Stomach smooth muscle (tissue), 2 donors: Measurements from ENCODE around the gene EYS.

Experiments
- H3K27ac ChIP-seq: one replicate; pipeline ENCODE4 v1.7.0; 2013; ENCODE audit warnings: mild to moderate bottlenecking, low read length, inconsistent platforms
- H3K27me3 ChIP-seq, 2 donors: one replicate each; pipeline ENCODE4 v1.7.0; 2013; ENCODE audit warnings: low read length in 2 of 2; ENCODE audit not compliant: insufficient read depth in 2 of 2, control insufficient read depth in 1 of 2
- H3K36me3 ChIP-seq, 2 donors: one replicate each; pipeline ENCODE4 v1.7.0; 2013; ENCODE audit warnings: low read length in 2 of 2; ENCODE audit not compliant: control insufficient read depth in 2 of 2, insufficient read depth in 2 of 2
- H3K4me1 ChIP-seq: one replicate; pipeline ENCODE4 v1.7.0; 2013; ENCODE audit warnings: low read length; ENCODE audit not compliant: control insufficient read depth, insufficient read depth
- H3K4me3 ChIP-seq, 2 donors: one replicate each; pipeline ENCODE4 v1.7.0; 2013; ENCODE audit warnings: low read length in 2 of 2
- H3K9ac ChIP-seq, 2 donors: one replicate each; pipeline ENCODE4 v1.7.0; 2013; ENCODE audit warnings: low read length in 2 of 2, mild to moderate bottlenecking in 1 of 2
- H3K9me3 ChIP-seq, 2 donors: one replicate each; pipeline ENCODE4 v1.7.0; 2013; ENCODE audit warnings: low read length in 2 of 2; ENCODE audit not compliant: control insufficient read depth in 2 of 2
- donor health status: healthy.
- donor health status: Pancreatic carcinoma.

EYS gene

GRCh38 chr6:64990652-64991304 is 716.2 kb downstream of the EYS start:
- H3K27ac ChIP-seq, result no peak overlapping the region
- no peaks in the 10 kb centered on the region for H3K36me3 ChIP-seq
- H3K9me3 ChIP-seq, result no peaks in the 10 kb centered on the region
- no peak overlapping the region for H3K4me3 ChIP-seq
- no peaks in the 10 kb centered on the region for H3K27me3 ChIP-seq
- H3K9ac ChIP-seq, result no peak overlapping the region
- H3K4me1 ChIP-seq, result no peaks in the 10 kb centered on the region

DNA sequence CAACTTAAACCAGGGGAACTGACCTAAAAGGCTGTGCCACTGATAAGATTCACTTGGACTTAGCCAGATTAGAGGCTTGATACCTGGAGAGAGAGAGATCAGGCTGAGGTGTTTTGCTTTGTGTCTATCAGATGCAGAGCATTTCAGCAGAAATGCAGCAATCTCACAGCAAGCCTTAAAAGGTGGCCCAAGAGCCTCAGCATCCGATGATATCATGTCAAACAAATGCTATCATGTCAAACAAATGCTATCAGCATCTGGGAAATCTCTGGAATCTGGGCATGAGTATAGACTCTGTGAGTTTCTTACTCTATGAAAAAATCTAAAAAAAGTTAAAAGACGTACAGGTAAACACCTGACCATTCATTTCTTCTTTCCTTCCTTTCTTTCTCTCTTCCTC is 718.9 kb downstream of the EYS start:
- no peaks in the 10 kb centered on the region for H3K36me3 ChIP-seq
- no peak overlapping the region for H3K27ac ChIP-seq
- H3K4me3 ChIP-seq, result no peak overlapping the region
- H3K4me1 ChIP-seq, result no peaks in the 10 kb centered on the region
- no peaks in the 10 kb centered on the region for H3K27me3 ChIP-seq
- H3K9ac ChIP-seq, result no peak overlapping the region
- H3K9me3 ChIP-seq, result no peaks in the 10 kb centered on the region

DNA sequence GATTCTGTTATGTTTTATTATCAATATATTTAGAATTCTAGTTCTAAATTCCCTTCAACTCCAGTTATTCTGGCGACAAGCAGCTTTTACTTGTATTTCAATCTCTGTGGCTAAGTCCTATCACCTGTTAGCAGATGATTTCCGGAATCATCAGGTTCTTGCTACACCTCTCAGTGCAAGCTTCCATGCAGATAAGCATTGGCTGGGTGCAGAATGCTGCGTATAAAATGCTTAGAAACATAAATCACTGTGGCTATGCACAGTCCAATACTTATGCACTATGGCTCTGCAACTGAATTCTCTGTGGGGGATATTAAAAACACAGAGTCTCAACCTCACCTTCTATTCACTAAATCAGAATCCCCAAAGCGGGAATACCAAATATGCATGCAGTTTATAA is 720.0 kb downstream of the EYS start:
- H3K4me1 ChIP-seq, result no peaks in the 10 kb centered on the region
- no peaks in the 10 kb centered on the region for H3K27me3 ChIP-seq
- no peak overlapping the region for H3K9ac ChIP-seq
- no peak overlapping the region for H3K27ac ChIP-seq
- H3K36me3 ChIP-seq, result no peaks in the 10 kb centered on the region
- no peaks in the 10 kb centered on the region for H3K9me3 ChIP-seq
- H3K4me3 ChIP-seq, result no peak overlapping the region

GRCh38 chr6:64985726-64986125 is 721.3 kb downstream of the EYS start:
- Histone ChIP-seq H3K9me3 (no peaks in the 10 kb centered on the region), H3K9ac (no peak overlapping the region), H3K36me3 (no peaks in the 10 kb centered on the region), H3K4me3 (no peak overlapping the region), H3K27ac (no peak overlapping the region), H3K4me1 (no peaks in the 10 kb centered on the region), H3K27me3 (no peaks in the 10 kb centered on the region)

DNA sequence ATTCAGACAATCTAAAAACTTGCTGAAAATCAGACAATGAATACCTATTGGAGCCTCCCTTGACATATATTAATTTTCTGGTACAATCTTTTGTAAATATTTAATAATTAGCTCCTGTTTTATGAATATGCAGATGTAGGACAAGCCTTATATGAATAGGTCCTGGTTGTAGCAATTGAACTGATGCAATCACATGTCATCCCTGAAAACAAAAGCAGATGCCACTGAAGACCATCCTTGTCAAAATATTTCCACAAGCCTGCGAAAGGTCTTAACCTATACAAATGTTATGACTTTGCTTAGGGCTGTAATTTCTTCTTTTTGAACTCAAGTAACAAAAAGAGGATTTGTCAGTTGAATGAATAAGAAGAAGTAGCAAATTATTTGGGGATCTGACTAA is 722.1 kb downstream of the EYS start:
- Histone ChIP-seq H3K27ac (no peak overlapping the region), H3K36me3 (no peaks in the 10 kb centered on the region), H3K9ac (no peak overlapping the region), H3K4me1 (no peaks in the 10 kb centered on the region), H3K9me3 (no peaks in the 10 kb centered on the region), H3K27me3 (no peaks in the 10 kb centered on the region), H3K4me3 (no peak overlapping the region)

DNA sequence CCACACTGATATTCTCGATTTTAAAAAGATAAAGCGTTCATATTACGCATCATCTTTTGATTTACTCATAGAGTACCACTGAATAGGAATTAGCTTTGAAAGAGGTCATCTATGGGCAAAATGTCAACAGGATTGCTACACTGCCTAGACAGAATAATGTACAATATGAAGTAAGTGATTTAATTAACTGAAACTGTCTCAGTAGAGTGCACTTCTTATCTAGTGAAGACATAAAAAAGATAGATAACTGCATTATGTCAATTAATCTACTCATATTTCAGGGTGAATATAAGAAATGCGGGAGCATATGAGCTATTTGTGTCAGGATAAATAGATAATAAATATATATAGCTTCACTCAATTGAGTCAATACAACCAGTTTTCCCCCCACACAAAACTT is 723.9 kb downstream of the EYS start:
- H3K9ac ChIP-seq, result no peak overlapping the region
- H3K4me3 ChIP-seq, result no peak overlapping the region
- H3K27me3 ChIP-seq, result no peaks in the 10 kb centered on the region
- H3K27ac ChIP-seq, result no peak overlapping the region
- H3K36me3 ChIP-seq, result no peaks in the 10 kb centered on the region
- H3K4me1 ChIP-seq, result no peaks in the 10 kb centered on the region
- H3K9me3 ChIP-seq, result no peaks in the 10 kb centered on the region

GRCh38 chr6:64973142-64973541 is 733.9 kb downstream of the EYS start:
- no peak overlapping the region for H3K9ac ChIP-seq
- H3K27me3 ChIP-seq, result no peaks in the 10 kb centered on the region
- H3K9me3 ChIP-seq, result no peaks in the 10 kb centered on the region
- no peaks in the 10 kb centered on the region for H3K4me1 ChIP-seq
- no peak overlapping the region for H3K4me3 ChIP-seq
- H3K36me3 ChIP-seq, result no peaks in the 10 kb centered on the region
- no peak overlapping the region for H3K27ac ChIP-seq

GRCh38 chr6:64969139-64969538 is 737.9 kb downstream of the EYS start:
- Histone ChIP-seq H3K27ac (no peak overlapping the region), H3K4me3 (no peak overlapping the region), H3K9me3 (no peaks in the 10 kb centered on the region), H3K4me1 (no peaks in the 10 kb centered on the region), H3K27me3 (no peaks in the 10 kb centered on the region), H3K9ac (no peak overlapping the region), H3K36me3 (no peaks in the 10 kb centered on the region)

DNA sequence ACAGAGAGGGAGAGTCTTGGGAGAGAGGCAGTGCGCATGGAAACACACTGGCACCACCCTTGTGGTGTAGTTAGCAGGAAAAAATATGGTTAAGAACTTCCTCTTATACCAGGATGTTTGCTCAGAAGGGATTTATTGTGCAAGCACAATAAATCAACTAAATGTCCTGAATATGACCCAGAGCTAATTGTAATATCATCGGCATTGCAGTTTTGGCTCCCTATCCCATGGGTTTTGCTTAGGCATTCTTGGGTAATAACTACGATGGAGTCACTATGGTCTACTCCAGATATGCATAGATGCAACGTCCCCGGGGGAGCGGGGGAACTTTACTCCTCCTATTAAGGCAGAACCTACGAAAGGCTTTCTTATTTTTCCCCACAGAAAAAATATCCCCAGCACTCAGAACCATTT is 751.6 kb downstream of the EYS start:
- no peaks in the 10 kb centered on the region for H3K4me1 ChIP-seq
- H3K9me3 ChIP-seq, result no peaks in the 10 kb centered on the region
- no peaks in the 10 kb centered on the region for H3K36me3 ChIP-seq
- no peak overlapping the region for H3K4me3 ChIP-seq
- H3K27ac ChIP-seq, result no peak overlapping the region
- H3K27me3 ChIP-seq, result no peaks in the 10 kb centered on the region
- no peak overlapping the region for H3K9ac ChIP-seq

DNA sequence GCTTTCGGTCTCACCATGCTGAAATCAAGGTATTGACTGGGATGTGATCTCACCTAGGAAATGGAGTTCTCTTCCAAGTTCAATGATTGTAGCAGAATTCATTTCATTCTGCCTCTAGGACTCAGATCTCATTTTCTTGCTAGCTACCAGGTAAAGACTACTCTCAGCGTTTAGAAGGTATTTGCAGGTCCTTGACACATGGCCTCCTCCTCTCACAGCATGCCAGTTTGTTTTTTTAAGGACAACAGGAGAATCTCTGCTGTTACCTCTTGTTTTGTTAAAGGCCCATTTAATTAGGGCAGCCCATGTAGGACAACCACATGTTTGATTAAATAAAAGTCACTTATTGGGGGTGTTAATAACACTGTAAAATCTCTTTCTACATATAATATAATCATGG is 757.8 kb downstream of the EYS start:
- Histone ChIP-seq H3K36me3 (no peaks in the 10 kb centered on the region), H3K4me1 (no peaks in the 10 kb centered on the region), H3K27ac (no peak overlapping the region), H3K4me3 (no peak overlapping the region), H3K9ac (no peak overlapping the region), H3K27me3 (no peaks in the 10 kb centered on the region), H3K9me3 (no peaks in the 10 kb centered on the region)

- H3K27me3 ChIP-seq, result no peaks in the 10 kb centered on the region
- H3K9ac ChIP-seq, result no peak overlapping the region
- H3K4me3 ChIP-seq, result no peak overlapping the region
- H3K9me3 ChIP-seq, result no peaks in the 10 kb centered on the region
- no peaks in the 10 kb centered on the region for H3K4me1 ChIP-seq
- no peaks in the 10 kb centered on the region for H3K36me3 ChIP-seq
- no peak overlapping the region for H3K27ac ChIP-seq
Observed at GRCh38 chr6:64948261-64948660, 758.8 kb downstream of the EYS start.
